Cardiac fibroblast (primary cell): Measurements from ENCODE around the gene RORC.

Source experiments
- DNase-seq, 2 donors: peaks; one replicate each; pipeline versions ENCODE4 v3.0.0 to v3.0.0-alpha.2; 2010; ENCODE audit warnings: low read depth in 2 of 2
- H3K4me3 ChIP-seq, 2 donors: replicated peaks in 1 of 2; 1 replicate in 1 of 2; 2 replicates in 1 of 2; pipeline ENCODE4 v1.5.1; 2011; ENCODE audit warnings: low read depth in 2 of 2, low read length in 2 of 2, mild to moderate bottlenecking in 2 of 2, moderate library complexity in 1 of 2
- TF ChIP-seq, protein P1 (sequence below): IDR thresholded peaks from one replicate; pipeline ENCODE4 v1.5.1; 2011; ENCODE audit warnings: low read depth, mild to moderate bottlenecking, low read length, inconsistent platforms

Gene RORC

DNA sequence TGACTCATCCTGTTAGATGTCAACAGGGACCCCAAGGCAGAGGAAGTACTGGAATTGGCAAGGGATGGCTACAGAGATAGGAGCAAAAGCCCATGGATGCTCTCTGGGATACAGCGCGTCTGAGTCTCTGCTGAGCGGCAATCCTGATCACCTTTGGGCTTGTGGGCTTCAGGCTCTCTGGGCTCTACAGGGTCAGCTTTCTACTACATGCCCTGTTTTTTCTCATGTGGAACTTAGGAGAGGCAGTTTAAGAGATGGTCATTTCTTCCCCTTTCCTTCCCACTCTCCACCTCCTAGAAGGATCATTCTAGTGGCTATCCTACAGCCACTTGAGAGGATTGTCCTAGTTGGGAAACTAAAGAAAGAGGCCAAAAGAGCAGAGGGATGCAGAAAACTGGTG lies 27.7 kb downstream of the RORC start:
- no peak overlapping the region for H3K4me3 ChIP-seq
- DNase-seq, result no peak
- TF ChIP-seq, protein P1, sequence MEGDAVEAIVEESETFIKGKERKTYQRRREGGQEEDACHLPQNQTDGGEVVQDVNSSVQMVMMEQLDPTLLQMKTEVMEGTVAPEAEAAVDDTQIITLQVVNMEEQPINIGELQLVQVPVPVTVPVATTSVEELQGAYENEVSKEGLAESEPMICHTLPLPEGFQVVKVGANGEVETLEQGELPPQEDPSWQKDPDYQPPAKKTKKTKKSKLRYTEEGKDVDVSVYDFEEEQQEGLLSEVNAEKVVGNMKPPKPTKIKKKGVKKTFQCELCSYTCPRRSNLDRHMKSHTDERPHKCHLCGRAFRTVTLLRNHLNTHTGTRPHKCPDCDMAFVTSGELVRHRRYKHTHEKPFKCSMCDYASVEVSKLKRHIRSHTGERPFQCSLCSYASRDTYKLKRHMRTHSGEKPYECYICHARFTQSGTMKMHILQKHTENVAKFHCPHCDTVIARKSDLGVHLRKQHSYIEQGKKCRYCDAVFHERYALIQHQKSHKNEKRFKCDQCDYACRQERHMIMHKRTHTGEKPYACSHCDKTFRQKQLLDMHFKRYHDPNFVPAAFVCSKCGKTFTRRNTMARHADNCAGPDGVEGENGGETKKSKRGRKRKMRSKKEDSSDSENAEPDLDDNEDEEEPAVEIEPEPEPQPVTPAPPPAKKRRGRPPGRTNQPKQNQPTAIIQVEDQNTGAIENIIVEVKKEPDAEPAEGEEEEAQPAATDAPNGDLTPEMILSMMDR, result no peak

DNA sequence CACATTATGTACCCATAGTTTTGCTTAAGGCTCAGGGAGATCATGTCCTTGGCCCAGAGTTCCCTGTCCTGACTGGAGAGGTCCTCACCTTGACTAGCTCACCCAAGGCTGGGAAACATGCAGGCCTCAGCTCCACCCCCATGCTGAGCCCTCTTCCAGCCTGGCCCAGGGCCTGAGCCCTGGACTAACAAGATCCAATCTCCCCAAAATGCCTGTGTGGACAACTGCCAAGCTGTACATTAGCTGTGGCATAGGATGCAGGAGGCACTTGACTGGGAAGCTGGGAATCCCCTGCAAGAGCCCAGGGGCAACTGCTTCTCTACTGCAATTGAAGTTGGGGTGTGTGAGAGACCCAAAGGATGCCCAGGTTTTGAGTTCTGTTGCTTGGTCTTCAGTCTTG lies 28.4 kb downstream of the RORC start:
- TF ChIP-seq, protein P1, result no peak
- no peak overlapping the region for H3K4me3 ChIP-seq
- DNase-seq, result no peak

DNA sequence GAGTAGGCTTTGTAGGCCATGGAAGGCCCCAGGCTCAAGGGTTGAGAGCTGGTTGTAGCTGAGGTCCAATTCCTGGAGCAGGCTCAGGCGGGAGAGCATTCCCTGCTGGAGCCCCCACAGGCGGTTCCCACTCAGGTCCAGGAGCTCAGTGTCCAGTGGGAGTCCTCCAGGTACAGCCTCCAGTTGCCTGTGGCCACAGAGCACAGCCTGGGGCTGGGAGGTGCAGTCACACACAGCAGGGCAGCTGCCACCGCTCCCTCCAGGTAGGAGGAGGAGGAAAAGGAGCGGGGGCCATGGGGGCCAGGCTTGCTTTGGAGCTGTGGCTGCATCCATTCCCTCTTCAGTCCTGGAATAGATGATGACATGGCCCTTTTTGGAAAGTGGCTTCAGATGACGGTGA lies 29.2 kb downstream of the RORC start:
- DNase-seq, result no peak
- H3K4me3 ChIP-seq, result no peak overlapping the region
- TF ChIP-seq, protein P1, result no peak

DNA sequence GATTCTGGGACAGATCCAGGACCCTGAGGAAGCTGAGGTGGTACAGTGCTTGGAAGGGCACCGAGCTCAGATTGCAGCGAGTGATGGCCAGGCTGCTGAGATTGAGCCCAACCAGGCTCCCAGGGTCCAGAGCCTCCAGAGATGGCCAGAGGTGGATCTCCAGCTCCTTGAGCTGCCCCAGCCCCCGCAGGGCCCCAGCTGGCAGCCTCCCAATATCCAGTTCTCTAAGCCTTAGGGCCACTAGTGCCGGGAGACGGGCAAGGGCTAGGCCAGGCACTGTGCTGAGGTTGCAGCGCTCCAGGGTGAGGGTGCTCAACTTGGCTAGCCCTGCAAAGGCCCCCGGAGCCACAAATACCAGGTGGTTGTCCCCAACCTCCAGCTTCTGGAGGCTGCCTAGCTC lies 29.8 kb downstream of the RORC start:
- no peak overlapping the region for H3K4me3 ChIP-seq
- TF ChIP-seq, protein P1, result no peak
- DNase-seq, result no peak

DNA sequence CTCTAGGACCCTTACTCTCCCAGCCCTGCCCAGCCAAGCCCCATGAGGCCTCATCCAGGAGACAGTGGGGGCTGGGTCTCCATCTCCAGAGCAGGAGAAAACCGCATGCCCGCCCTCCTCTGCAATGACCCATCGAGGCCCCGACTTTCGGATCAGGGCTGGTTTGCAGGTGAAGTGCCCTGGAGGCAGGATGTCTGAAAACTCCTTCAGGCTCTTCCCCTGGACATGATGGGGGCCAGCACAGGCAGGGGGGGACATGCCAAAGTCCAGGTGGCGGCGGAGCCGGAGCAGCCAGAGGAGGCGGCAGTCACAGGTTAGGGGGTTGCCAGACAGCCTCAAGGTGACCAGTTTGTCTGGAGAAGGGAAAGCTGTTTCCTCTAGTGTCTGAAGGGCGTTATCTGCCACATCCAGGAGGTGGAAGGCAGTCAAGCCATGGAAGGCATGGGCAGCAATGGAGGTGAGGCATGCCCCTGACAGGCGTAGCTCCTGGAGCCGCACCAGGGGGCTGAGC lies 30.2 kb downstream of the RORC start:
- TF ChIP-seq, protein P1, result no peak
- no peak overlapping the region for H3K4me3 ChIP-seq
- no peak for DNase-seq

DNA sequence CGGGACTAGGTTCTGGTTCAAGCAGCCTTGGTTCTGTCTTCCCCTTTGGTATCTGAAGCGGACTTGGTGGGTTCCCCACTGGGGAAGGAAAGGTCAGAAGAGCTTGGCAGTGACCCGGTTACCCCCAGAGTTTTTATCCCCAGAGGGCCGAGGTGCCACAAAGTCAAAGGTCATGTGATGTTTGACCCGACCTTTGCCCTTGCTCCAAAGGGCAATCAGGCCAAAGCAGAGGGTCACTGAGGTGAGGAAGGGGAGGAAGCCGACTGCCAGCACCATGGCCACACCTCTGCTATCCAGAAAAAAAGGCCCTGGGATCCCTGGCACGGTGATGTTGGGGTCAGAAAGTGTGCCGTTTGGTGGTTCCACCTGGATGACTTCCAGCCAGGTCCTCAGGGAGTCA lies 30.8 kb downstream of the RORC start:
- TF ChIP-seq, protein P1, result no peak
- no peak overlapping the region for H3K4me3 ChIP-seq
- DNase-seq, result no peak
